ENCODE data around the gene EIF2B2. TPM values are rescaled to one million over a fixed set of nuclear protein-coding genes. Genes with fewer than 3 reads are reported as not detected.

The EIF2B2 gene
- total RNA-seq, 2 donors from 2014 or later, result 32.7 to 39.8 TPM

DNA sequence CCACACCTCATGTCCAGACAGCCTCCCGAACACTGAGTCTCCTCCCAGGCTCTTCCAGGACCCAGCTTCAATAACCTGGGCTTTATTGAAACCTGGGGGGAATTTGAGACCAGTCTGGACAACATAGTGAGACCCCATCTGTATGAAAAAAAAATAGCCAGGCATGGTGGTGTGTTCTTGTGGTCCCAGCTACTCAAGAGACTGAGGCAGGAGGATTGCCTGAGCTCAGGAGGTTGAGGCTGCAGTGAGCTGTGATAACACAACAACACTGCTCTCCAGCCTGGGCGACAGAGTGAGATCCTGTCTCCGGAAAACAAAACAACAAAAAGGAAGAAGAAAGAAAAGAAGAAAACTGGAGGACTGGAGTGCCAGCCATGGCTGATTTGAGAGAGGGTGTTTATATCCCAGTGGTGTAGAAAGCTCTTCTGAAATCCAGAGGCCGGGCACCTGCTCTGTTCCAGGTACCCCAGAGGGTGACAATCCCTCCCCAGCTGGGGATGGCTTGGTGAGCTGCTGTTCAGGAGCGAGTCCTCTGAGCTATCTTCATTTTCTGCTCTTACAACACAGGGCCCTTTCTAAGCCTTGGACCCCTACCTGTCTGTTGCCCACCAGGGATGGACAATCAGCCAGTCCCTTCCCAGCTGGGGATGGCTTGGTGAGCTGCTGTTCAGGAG, 41.3 kb upstream of the EIF2B2 start:
- Histone ChIP-seq H3K36me3 (no peaks in the 10 kb centered on the region), H3K9me3 (no peaks in the 10 kb centered on the region), H3K4me3 (no peak overlapping the region), H3K27ac (no peak overlapping the region), H3K27me3 (replicated peaks; ENCODE audit: insufficient read depth) (no peaks in the 10 kb centered on the region), H3K4me1 (ENCODE audit: control insufficient read depth in 1 of 2, low read depth in 2 of 2) (no peaks in the 10 kb centered on the region)
- DNase-seq (ENCODE audit: low spot score), result no peak
- ATAC-seq (ENCODE audit: insufficient number of reproducible peaks, low FRiP score, low read depth), result no peak
- TF ChIP-seq, protein P1, sequence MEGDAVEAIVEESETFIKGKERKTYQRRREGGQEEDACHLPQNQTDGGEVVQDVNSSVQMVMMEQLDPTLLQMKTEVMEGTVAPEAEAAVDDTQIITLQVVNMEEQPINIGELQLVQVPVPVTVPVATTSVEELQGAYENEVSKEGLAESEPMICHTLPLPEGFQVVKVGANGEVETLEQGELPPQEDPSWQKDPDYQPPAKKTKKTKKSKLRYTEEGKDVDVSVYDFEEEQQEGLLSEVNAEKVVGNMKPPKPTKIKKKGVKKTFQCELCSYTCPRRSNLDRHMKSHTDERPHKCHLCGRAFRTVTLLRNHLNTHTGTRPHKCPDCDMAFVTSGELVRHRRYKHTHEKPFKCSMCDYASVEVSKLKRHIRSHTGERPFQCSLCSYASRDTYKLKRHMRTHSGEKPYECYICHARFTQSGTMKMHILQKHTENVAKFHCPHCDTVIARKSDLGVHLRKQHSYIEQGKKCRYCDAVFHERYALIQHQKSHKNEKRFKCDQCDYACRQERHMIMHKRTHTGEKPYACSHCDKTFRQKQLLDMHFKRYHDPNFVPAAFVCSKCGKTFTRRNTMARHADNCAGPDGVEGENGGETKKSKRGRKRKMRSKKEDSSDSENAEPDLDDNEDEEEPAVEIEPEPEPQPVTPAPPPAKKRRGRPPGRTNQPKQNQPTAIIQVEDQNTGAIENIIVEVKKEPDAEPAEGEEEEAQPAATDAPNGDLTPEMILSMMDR (IDR thresholded peaks at IDR 0.05), result no peak

DNA sequence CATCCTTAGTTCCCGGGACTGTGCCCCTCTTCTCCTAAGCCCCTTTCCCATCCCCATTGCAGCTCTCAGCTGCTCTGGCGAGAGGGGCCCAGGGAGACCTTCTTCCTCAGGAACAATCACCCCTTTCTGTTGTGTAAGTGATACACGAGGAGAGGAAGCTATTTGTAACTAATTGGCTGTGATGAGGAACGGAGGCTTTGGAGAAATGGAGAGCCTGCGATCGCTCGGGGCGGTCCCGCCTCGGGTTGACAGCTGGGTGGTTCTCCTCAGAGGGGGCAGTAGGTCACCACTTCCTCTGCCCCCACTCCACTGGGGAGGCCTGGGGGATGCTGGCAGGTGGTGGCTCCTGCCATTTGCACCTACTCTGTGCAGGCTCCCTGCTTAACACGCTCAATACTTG, 40.7 kb upstream of the EIF2B2 start:
- ATAC-seq (ENCODE audit: insufficient number of reproducible peaks, low FRiP score, low read depth) (no peak), DNase-seq (ENCODE audit: low spot score) (no peak)
- no peaks in the 10 kb centered on the region for H3K36me3 ChIP-seq
- H3K9me3 ChIP-seq, result no peaks in the 10 kb centered on the region
- TF ChIP-seq, protein P1 (IDR thresholded peaks at IDR 0.05), result no peak
- H3K4me1 ChIP-seq (ENCODE audit: control insufficient read depth in 1 of 2, low read depth in 2 of 2), result no peaks in the 10 kb centered on the region
- no peaks in the 10 kb centered on the region for H3K27me3 ChIP-seq (replicated peaks; ENCODE audit: insufficient read depth)
- H3K4me3 ChIP-seq, result no peak overlapping the region
- no peak overlapping the region for H3K27ac ChIP-seq

DNA sequence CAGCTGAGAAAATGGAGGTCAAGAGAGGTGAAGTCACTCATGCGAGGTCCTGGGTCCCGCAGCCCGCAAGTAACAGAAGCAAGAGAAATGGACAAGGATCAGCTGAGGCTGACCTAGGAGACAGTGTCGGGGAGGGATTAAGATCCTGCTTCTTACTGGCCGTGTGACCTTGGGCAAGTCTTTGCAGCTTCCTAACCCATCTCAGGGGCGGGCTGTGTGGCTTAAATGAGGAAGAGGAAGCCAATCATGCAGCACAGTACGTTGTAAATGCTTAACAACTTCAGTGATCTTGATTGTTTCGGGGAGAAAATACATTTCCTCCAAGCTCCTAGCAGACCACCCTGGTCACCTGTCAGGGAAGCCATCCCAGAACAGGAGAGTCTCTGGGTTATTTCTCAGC, 40.2 kb upstream of the EIF2B2 start:
- H3K4me1 ChIP-seq (ENCODE audit: control insufficient read depth in 1 of 2, low read depth in 2 of 2), result no peaks in the 10 kb centered on the region
- TF ChIP-seq, protein P1 (IDR thresholded peaks at IDR 0.05), result no peak
- DNase-seq (ENCODE audit: low spot score), result no peak
- no peaks in the 10 kb centered on the region for H3K9me3 ChIP-seq
- H3K27ac ChIP-seq, result no peak overlapping the region
- no peak for ATAC-seq (ENCODE audit: insufficient number of reproducible peaks, low FRiP score, low read depth)
- no peak overlapping the region for H3K4me3 ChIP-seq
- H3K27me3 ChIP-seq (replicated peaks; ENCODE audit: insufficient read depth), result no peaks in the 10 kb centered on the region
- no peaks in the 10 kb centered on the region for H3K36me3 ChIP-seq

DNA sequence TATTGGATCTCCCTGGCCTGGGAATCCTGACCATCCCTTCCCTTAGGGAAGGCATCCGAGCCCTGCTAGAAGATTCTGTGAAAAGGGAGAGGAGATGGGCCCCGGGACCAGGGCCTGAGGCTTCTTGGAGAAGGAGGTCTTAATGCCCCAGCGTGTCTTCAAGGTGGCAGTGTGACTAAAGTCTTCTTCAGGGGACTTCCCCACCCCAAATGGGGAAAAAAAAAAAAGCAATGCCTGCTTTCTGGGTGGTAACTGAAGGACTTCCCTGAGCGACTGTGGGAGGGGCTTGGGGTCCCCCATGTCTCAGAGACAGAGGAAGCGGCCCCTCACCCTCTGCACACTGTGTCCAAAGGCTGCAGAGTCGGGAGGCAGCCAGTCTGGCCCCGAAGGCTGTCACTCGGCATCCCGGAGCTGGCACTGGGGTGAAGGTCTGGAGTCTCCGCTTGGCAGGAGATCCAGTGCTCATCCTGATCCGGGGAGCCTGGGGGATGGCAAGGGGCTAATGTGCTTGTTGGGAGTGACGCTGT, 39.5 kb upstream of the EIF2B2 start:
- TF ChIP-seq, protein P1 (IDR thresholded peaks at IDR 0.05), result no peak
- no peak overlapping the region for H3K27ac ChIP-seq

DNA sequence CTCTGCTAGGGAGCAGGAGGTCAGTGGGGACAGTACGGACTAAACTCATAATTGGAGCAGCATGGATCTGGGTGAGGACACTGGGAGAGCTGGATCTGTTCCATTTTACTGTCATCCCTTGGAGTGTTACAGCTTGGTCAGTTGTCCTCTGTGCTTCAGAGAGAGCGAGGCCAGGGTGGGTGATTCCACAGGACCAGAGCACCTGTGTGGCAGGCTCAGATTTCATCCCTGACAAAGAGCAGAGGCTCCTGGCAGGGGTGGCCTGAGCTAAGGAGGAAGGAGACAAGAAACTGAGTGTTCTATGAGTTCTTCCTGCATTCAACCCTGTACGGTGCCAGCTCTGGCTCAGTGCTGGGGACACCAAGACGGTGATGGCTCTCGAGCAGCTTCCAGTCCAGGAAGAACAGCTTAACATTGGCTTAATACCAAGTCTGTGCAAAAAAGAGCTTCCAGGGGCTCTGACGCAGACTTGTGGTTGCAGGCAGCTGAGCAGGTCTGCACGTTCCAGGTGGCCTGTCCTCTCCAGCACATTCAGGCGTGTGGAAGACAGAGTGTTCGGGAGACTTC, 38.9 kb upstream of the EIF2B2 start:
- Histone ChIP-seq H3K36me3 (no peaks in the 10 kb centered on the region), H3K27ac (no peak overlapping the region), H3K9me3 (no peaks in the 10 kb centered on the region), H3K27me3 (replicated peaks; ENCODE audit: insufficient read depth) (no peaks in the 10 kb centered on the region), H3K4me1 (ENCODE audit: control insufficient read depth in 1 of 2, low read depth in 2 of 2) (no peaks in the 10 kb centered on the region), H3K4me3 (no peak overlapping the region)
- TF ChIP-seq, protein P1 (IDR thresholded peaks at IDR 0.05), result no peak
- ATAC-seq (ENCODE audit: insufficient number of reproducible peaks, low FRiP score, low read depth), result no peak
- no peak for DNase-seq (ENCODE audit: low spot score)

More for the DNA sequence above, 39.5 kb upstream of the EIF2B2 start:
- H3K36me3 ChIP-seq, result no peaks in the 10 kb centered on the region
- H3K4me3 ChIP-seq, result no peak overlapping the region
- no peak for DNase-seq (ENCODE audit: low spot score)
- no peak for ATAC-seq (ENCODE audit: insufficient number of reproducible peaks, low FRiP score, low read depth)
- H3K27me3 ChIP-seq (replicated peaks; ENCODE audit: insufficient read depth), result no peaks in the 10 kb centered on the region
- no peaks in the 10 kb centered on the region for H3K9me3 ChIP-seq
- H3K4me1 ChIP-seq (ENCODE audit: control insufficient read depth in 1 of 2, low read depth in 2 of 2), result no peaks in the 10 kb centered on the region
